T follicular helper cell (primary cell): ENCODE data around the gene KRTAP2-2.
"Not testable (repeated sequence)": the region's sequence is repeated elsewhere in the genome, so short reads cannot be mapped to it uniquely, and the experiment has no call there.

ENCODE experiments used
- DNase-seq: peaks from one replicate; pipeline ENCODE4 v3.0.0-alpha.2; 2020; ENCODE audit warnings: low read depth

Gene KRTAP2-2

GRCh38 chr17:41064301-41064700 lies 9.3 kb upstream of the KRTAP2-2 start:
- no peak for DNase-seq

GRCh38 chr17:41063449-41063848 lies 8.4 kb upstream of the KRTAP2-2 start:
- no peak for DNase-seq

GRCh38 chr17:41061964-41062363 lies 6.9 kb upstream of the KRTAP2-2 start:
- DNase-seq: no peak

GRCh38 chr17:41060052-41060604 lies 5.1 kb upstream of the KRTAP2-2 start, which contains the start of gene KRTAP2-3:
KRTAP2-3 (minus strand) TSS chr17:41060114; CDS start chr17:41060050, 64 bp downstream.
- DNase-seq: no peak

GRCh38 chr17:41059276-41060051 lies 4.4 kb upstream of the KRTAP2-2 start:
- not testable (repeated sequence) for DNase-seq

- no peak for DNase-seq
Observed at GRCh38 chr17:41058741-41059140, 3.7 kb upstream of the KRTAP2-2 start.

GRCh38 chr17:41057547-41057946 lies 2.5 kb upstream of the KRTAP2-2 start:
- DNase-seq: no peak

GRCh38 chr17:41054556-41054955 lies 474 bp downstream of the KRTAP2-2 start:
- DNase-seq: not testable (repeated sequence)

- no peak for DNase-seq
Observed at GRCh38 chr17:41054025-41054424, 1.0 kb downstream of the KRTAP2-2 start.

- DNase-seq: no peak
Observed at GRCh38 chr17:41052566-41052965, 2.5 kb downstream of the KRTAP2-2 start.

GRCh38 chr17:41049110-41049509 lies 5.9 kb downstream of the KRTAP2-2 start:
- DNase-seq: no peak

GRCh38 chr17:41048441-41048840 lies 6.6 kb downstream of the KRTAP2-2 start:
- no peak for DNase-seq

- not testable (repeated sequence) for DNase-seq
Observed at GRCh38 chr17:41046735-41047465, 8.1 kb downstream of the KRTAP2-2 start, which contains the start of gene KRTAP2-1. KRTAP2-1 (minus strand) TSS chr17:41047316; CDS start chr17:41047267, 49 bp downstream.

GRCh38 chr17:41042953-41043352 lies 12.1 kb downstream of the KRTAP2-2 start:
- no peak for DNase-seq

GRCh38 chr17:41040783-41041571 lies 14.1 kb downstream of the KRTAP2-2 start, which contains the start of gene KRTAP1-1:
KRTAP1-1 (minus strand) TSS chr17:41041450; CDS start chr17:41041397, 53 bp downstream.
- not testable (repeated sequence) for DNase-seq

- no peak for DNase-seq
Observed at GRCh38 chr17:41037853-41038350, 17.1 kb downstream of the KRTAP2-2 start.

- not testable (repeated sequence) for DNase-seq
Observed at GRCh38 chr17:41034346-41034935, 20.6 kb downstream of the KRTAP2-2 start, which contains the start of gene KRTAP1-3. KRTAP1-3 (minus strand) TSS chr17:41034874; CDS start chr17:41034821, 53 bp downstream.

- no peak for DNase-seq
Observed at GRCh38 chr17:41029633-41030245, 25.3 kb downstream of the KRTAP2-2 start, which contains the start of gene KRTAP1-4. KRTAP1-4 (minus strand) TSS chr17:41030195; CDS start chr17:41030078, 117 bp downstream.

- no peak for DNase-seq
Observed at GRCh38 chr17:41026715-41027471, 28.1 kb downstream of the KRTAP2-2 start, which contains the start of gene KRTAP1-5. KRTAP1-5 (minus strand) TSS chr17:41027208; CDS start chr17:41027155, 53 bp downstream.
